ENCODE measurements around the gene TBL3.
"Not testable (repeated sequence)": the region's sequence is repeated elsewhere in the genome, so short reads cannot be mapped to it uniquely, and the experiment has no call there.

The TBL3 gene

GRCh38 chr16:1971796-1972489 is at the start of gene TBL3:
Gene TBL3 (plus strand): TSS chr16:1972053. CDS start chr16:1972165, 112 bp downstream.
- DNase-seq (ENCODE audit: low read depth) = peak; percentile 97

GRCh38 chr16:1922357-1922756 is 49.5 kb upstream of the TBL3 start:
- no peak for DNase-seq (ENCODE audit: low read depth)

GRCh38 chr16:1923299-1924034 is 48.4 kb upstream of the TBL3 start:
- DNase-seq (ENCODE audit: low read depth) = no peak

GRCh38 chr16:1924095-1924494 is 47.8 kb upstream of the TBL3 start:
- DNase-seq (ENCODE audit: low read depth) = no peak

GRCh38 chr16:1926271-1926670 is 45.6 kb upstream of the TBL3 start:
- no peak for DNase-seq (ENCODE audit: low read depth)

GRCh38 chr16:1929105-1929504 is 42.7 kb upstream of the TBL3 start:
- peak; percentile 13 for DNase-seq (ENCODE audit: low read depth)

- DNase-seq (ENCODE audit: low read depth) = peak; percentile 94
These were observed 42.1 kb upstream of the TBL3 start for GRCh38 chr16:1929578-1930337.

- DNase-seq (ENCODE audit: low read depth) = no peak
These were observed 41.5 kb upstream of the TBL3 start for GRCh38 chr16:1930338-1930720.

GRCh38 chr16:1932050-1933028 is 39.5 kb upstream of the TBL3 start:
- DNase-seq (ENCODE audit: low read depth) = no peak

- DNase-seq (ENCODE audit: low read depth) = no peak
These were observed 38.7 kb upstream of the TBL3 start for GRCh38 chr16:1933097-1933661.

- no peak for DNase-seq (ENCODE audit: low read depth)
These were observed 34.8 kb upstream of the TBL3 start for GRCh38 chr16:1936945-1937479.

- no peak for DNase-seq (ENCODE audit: low read depth)
These were observed 33.5 kb upstream of the TBL3 start for GRCh38 chr16:1938316-1938715.

GRCh38 chr16:1938910-1939309 is 32.9 kb upstream of the TBL3 start:
- DNase-seq (ENCODE audit: low read depth) = no peak

GRCh38 chr16:1939833-1940232 is 32.0 kb upstream of the TBL3 start:
- not testable (repeated sequence) for DNase-seq (ENCODE audit: low read depth)

GRCh38 chr16:1940273-1941161 is 31.3 kb upstream of the TBL3 start:
- DNase-seq (ENCODE audit: low read depth) = no peak

- DNase-seq (ENCODE audit: low read depth) = no peak
These were observed 30.4 kb upstream of the TBL3 start for GRCh38 chr16:1941162-1942046.

GRCh38 chr16:1942047-1942809 is 29.6 kb upstream of the TBL3 start:
- DNase-seq (ENCODE audit: low read depth) = no peak

Measured in activated T-cell treated with anti-CD3 and anti-CD28 coated beads for 48 hours (primary cell).